ENCODE results near the gene KANSL1L. TPM values are rescaled to one million over a fixed set of nuclear protein-coding genes. Genes with fewer than 3 reads are reported as not detected.
"Not testable (repeated sequence)": the region's sequence is repeated elsewhere in the genome, so short reads cannot be mapped to it uniquely, and the experiment has no call there.

The KANSL1L gene
- polyA plus RNA-seq, 2 donors, result 2.7 to 3.0 TPM

DNA sequence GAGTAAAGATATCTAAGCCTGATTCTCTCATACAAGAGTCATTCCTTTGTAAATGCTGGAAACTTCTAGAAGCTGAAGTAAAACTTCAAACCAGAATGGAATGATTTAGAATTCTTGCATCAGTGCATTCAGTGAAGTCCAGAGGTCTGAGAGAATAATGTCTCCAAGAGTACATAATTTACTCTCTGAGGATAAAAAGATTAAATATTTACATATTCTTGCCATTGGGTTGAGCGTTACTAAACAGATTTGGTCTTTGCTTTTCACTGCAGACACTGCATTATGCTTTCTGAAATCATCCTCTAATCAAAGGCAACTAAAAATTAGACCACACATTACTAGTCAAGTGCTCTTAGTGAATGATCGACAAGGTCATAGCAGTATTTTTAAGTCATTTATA is 26.5 kb upstream of the KANSL1L start:
- H3K27ac ChIP-seq (ENCODE audit: low read depth in 2 of 2, low read length in 1 of 2), result no peak overlapping the region
- H3K27me3 ChIP-seq (ENCODE audit: control insufficient read depth in 1 of 2, insufficient read depth in 2 of 2, low read length in 2 of 2), result no peaks in the 10 kb centered on the region
- H3K4me1 ChIP-seq (ENCODE audit: control insufficient read depth in 2 of 2, insufficient read depth in 2 of 2, low read length in 1 of 2), result no peaks in the 10 kb centered on the region
- H3K36me3 ChIP-seq (ENCODE audit: control insufficient read depth in 2 of 2, insufficient read depth in 2 of 2, low read length in 1 of 2), result no peaks in the 10 kb centered on the region
- no peaks in the 10 kb centered on the region for H3K9me3 ChIP-seq (ENCODE audit: control insufficient read depth in 2 of 2, insufficient read depth in 1 of 2, low read depth in 1 of 2, low read length in 1 of 2)
- H3K4me3 ChIP-seq (ENCODE audit: low read depth in 1 of 2, low read length in 2 of 2), result no peak overlapping the region
- 57 to 59% methylated on average over 2 of the region's 2 CpGs for WGBS, 2 donors

DNA sequence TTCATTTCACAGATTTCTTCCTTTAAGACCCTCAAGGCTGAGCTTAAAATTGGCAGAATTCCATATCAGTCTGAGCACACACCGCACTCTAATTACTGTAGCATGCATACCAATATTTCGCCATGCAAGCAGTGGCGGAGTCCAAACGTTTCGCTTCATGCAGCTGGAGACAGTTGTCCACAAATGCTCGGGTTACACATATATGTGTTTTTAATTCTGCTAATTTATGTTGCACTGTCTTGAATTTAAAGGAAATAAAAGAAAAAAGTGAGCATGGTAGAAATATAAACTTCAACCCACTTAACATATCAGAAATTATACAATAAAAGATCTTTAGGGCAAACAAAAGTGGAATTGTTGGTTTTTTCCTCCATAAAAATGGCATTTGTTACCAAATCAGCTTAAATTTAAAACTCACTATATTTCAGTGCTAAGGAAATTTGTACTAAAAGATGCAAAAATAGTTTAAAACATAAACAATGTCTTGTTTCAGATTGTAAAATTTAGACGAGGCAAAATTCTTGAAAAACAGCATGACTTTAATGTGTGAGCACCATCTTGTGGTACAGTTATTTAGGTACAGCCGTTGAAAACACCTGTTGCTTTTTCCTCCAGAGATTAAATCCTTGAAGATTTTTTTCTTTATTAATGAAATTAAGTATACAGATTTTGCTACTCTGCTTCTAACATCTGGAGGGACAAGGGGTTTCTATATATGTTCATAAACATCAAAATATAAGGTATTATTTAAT is 24.1 kb upstream of the KANSL1L start:
- no peaks in the 10 kb centered on the region for H3K36me3 ChIP-seq (ENCODE audit: control insufficient read depth in 2 of 2, insufficient read depth in 2 of 2, low read length in 1 of 2)
- H3K27ac ChIP-seq (ENCODE audit: low read depth in 2 of 2, low read length in 1 of 2), result no peak overlapping the region
- H3K9me3 ChIP-seq (ENCODE audit: control insufficient read depth in 2 of 2, insufficient read depth in 1 of 2, low read depth in 1 of 2, low read length in 1 of 2), result no peaks in the 10 kb centered on the region
- no peaks in the 10 kb centered on the region for H3K4me1 ChIP-seq (ENCODE audit: control insufficient read depth in 2 of 2, insufficient read depth in 2 of 2, low read length in 1 of 2)
- no peaks in the 10 kb centered on the region for H3K27me3 ChIP-seq (ENCODE audit: control insufficient read depth in 1 of 2, insufficient read depth in 2 of 2, low read length in 2 of 2)
- H3K4me3 ChIP-seq (ENCODE audit: low read depth in 1 of 2, low read length in 2 of 2), result no peak overlapping the region
- 30 to 36% methylated on average over 8 of the region's 8 CpGs for WGBS, 2 donors

DNA sequence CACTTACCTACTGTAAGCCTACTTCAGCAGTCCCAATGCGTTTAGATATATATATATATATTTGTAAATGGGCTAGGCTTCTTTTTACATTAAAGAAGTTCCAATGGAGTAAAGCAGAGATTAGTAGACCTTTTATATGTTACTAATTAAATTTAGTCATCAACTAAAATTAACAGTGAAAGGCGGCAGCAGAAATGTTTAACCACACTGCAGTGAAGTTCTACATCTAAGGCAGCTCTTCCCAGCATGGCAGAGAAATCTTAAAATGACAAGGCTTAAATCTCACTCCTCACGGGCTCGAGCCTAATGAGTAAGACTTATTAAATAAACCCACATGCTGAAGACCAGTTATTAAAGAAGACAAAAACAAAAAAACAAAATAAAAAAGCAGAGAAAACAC is 19.1 kb upstream of the KANSL1L start:
- Histone ChIP-seq H3K27ac (ENCODE audit: low read depth in 2 of 2, low read length in 1 of 2) (no peak overlapping the region), H3K27me3 (ENCODE audit: control insufficient read depth in 1 of 2, insufficient read depth in 2 of 2, low read length in 2 of 2) (no peaks in the 10 kb centered on the region), H3K9me3 (ENCODE audit: control insufficient read depth in 2 of 2, insufficient read depth in 1 of 2, low read depth in 1 of 2, low read length in 1 of 2) (no peaks in the 10 kb centered on the region), H3K36me3 (ENCODE audit: control insufficient read depth in 2 of 2, insufficient read depth in 2 of 2, low read length in 1 of 2) (no peaks in the 10 kb centered on the region), H3K4me3 (ENCODE audit: low read depth in 1 of 2, low read length in 2 of 2) (no peak overlapping the region), H3K4me1 (ENCODE audit: control insufficient read depth in 2 of 2, insufficient read depth in 2 of 2, low read length in 1 of 2) (no peaks in the 10 kb centered on the region)
- 65 to 88% methylated on average over 4 of the region's 4 CpGs for WGBS, 2 donors

DNA sequence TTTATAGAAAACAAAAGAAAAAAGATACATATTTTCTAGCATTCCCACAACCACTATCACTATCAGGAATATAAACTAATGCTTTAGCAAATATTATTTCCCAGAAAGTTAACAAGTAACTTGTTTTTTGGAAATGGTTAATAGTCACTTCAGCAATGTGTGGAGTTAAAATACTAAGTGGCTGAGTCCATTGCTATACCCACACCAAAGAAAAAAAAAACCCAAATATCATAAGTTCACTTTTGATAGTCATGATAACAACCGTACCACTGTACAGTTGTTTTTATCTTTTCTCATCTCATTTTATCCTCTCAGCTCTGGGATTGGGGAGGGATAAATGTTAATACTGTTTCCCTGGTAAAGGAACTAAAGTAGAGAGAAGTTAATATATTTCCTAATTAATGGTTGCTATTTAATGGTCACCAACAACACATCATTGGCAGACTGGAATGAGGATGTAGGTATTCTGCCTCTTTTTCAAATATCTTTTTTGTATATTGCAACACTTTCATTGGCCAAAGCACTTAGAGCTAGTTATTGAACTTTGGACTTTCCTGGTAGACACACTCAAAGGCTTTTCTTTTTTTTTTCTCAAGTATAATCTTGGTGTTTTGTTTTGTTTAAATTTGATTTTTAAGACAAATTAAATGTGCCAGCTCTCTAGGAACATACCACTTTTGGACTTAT is 18.4 kb upstream of the KANSL1L start:
- H3K36me3 ChIP-seq (ENCODE audit: control insufficient read depth in 2 of 2, insufficient read depth in 2 of 2, low read length in 1 of 2), result no peaks in the 10 kb centered on the region
- H3K4me3 ChIP-seq (ENCODE audit: low read depth in 1 of 2, low read length in 2 of 2), result no peak overlapping the region
- 51 to 62% methylated on average over 1 of the region's 1 CpG for WGBS, 2 donors
- H3K27ac ChIP-seq (ENCODE audit: low read depth in 2 of 2, low read length in 1 of 2), result no peak overlapping the region
- no peaks in the 10 kb centered on the region for H3K4me1 ChIP-seq (ENCODE audit: control insufficient read depth in 2 of 2, insufficient read depth in 2 of 2, low read length in 1 of 2)
- no peaks in the 10 kb centered on the region for H3K27me3 ChIP-seq (ENCODE audit: control insufficient read depth in 1 of 2, insufficient read depth in 2 of 2, low read length in 2 of 2)
- H3K9me3 ChIP-seq (ENCODE audit: control insufficient read depth in 2 of 2, insufficient read depth in 1 of 2, low read depth in 1 of 2, low read length in 1 of 2), result no peaks in the 10 kb centered on the region

DNA sequence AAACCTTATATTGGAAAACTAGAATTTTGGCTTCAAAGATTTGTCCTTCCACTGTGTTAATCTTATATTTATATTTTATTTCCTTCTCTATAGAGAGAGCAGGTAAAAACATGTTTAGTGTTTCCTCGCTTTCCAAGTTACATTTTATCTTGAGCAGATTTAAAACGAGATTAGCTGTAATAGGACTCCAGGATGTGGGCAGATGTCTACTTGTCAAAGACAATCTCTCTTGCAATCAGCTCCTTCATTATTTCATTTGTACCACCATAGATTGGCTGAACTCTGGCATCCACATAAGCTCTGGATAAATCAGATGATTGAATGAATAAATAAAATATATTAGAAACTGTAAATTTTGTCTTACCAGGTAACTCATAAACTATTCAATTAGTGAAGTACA is 17.5 kb upstream of the KANSL1L start:
- Histone ChIP-seq H3K36me3 (ENCODE audit: control insufficient read depth in 2 of 2, insufficient read depth in 2 of 2, low read length in 1 of 2) (no peaks in the 10 kb centered on the region), H3K4me1 (ENCODE audit: control insufficient read depth in 2 of 2, insufficient read depth in 2 of 2, low read length in 1 of 2) (no peaks in the 10 kb centered on the region), H3K27ac (ENCODE audit: low read depth in 2 of 2, low read length in 1 of 2) (no peak overlapping the region), H3K4me3 (ENCODE audit: low read depth in 1 of 2, low read length in 2 of 2) (no peak overlapping the region), H3K9me3 (ENCODE audit: control insufficient read depth in 2 of 2, insufficient read depth in 1 of 2, low read depth in 1 of 2, low read length in 1 of 2) (no peaks in the 10 kb centered on the region), H3K27me3 (ENCODE audit: control insufficient read depth in 1 of 2, insufficient read depth in 2 of 2, low read length in 2 of 2) (no peaks in the 10 kb centered on the region)
- WGBS, 2 donors, result 34 to 38% methylated on average over 2 of the region's 2 CpGs

DNA sequence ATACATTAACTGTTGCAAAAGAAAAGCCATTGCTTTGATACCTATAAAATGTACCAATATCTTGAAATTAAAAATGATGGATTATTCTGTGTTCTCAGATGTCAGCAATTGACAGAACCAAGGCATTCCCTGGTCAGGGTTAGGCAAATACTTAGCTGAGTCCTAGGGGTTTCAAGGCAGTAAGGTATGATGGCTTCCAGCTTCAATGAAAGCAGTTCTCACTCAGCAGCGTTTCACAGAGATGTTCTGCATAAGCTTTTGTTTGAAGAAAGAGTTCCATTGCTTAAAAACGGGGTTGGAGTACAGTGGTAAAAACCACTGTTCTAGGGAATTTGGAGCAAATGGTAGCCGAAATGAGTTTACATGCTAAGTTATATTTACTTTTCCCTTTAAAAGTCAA is 17.0 kb upstream of the KANSL1L start:
- no peaks in the 10 kb centered on the region for H3K9me3 ChIP-seq (ENCODE audit: control insufficient read depth in 2 of 2, insufficient read depth in 1 of 2, low read depth in 1 of 2, low read length in 1 of 2)
- no peaks in the 10 kb centered on the region for H3K4me1 ChIP-seq (ENCODE audit: control insufficient read depth in 2 of 2, insufficient read depth in 2 of 2, low read length in 1 of 2)
- no peaks in the 10 kb centered on the region for H3K36me3 ChIP-seq (ENCODE audit: control insufficient read depth in 2 of 2, insufficient read depth in 2 of 2, low read length in 1 of 2)
- WGBS, 2 donors, result 52 to 61% methylated on average over 3 of the region's 3 CpGs
- no peak overlapping the region for H3K27ac ChIP-seq (ENCODE audit: low read depth in 2 of 2, low read length in 1 of 2)
- no peak overlapping the region for H3K4me3 ChIP-seq (ENCODE audit: low read depth in 1 of 2, low read length in 2 of 2)
- no peaks in the 10 kb centered on the region for H3K27me3 ChIP-seq (ENCODE audit: control insufficient read depth in 1 of 2, insufficient read depth in 2 of 2, low read length in 2 of 2)

DNA sequence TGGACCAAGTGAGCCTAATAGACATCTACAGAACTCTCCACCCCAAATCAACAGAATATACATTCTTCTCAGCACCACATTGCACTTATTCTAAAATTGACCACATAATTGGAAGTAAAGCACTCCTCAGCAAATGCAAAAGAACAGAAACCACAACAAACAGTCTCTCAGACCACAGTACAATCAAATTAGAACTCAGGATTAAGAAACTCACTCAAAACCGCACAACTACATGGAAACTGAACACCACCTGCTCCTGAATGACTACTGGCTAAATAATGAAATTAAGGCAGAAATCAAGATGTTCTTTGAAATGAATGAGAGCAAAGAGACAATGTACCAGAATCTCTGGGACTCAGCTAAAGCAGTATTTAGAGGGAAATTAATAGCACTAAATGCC is 12.7 kb upstream of the KANSL1L start:
- WGBS, 2 donors, result 85 to 89% methylated on average over 1 of the region's 1 CpG
- H3K36me3 ChIP-seq (ENCODE audit: control insufficient read depth in 2 of 2, insufficient read depth in 2 of 2, low read length in 1 of 2); H3K4me1 ChIP-seq (ENCODE audit: control insufficient read depth in 2 of 2, insufficient read depth in 2 of 2, low read length in 1 of 2); H3K27ac ChIP-seq (ENCODE audit: low read depth in 2 of 2, low read length in 1 of 2); H3K4me3 ChIP-seq (ENCODE audit: low read depth in 1 of 2, low read length in 2 of 2); H3K27me3 ChIP-seq (ENCODE audit: control insufficient read depth in 1 of 2, insufficient read depth in 2 of 2, low read length in 2 of 2); H3K9me3 ChIP-seq (ENCODE audit: control insufficient read depth in 2 of 2, insufficient read depth in 1 of 2, low read depth in 1 of 2, low read length in 1 of 2): not testable (repeated sequence)

DNA sequence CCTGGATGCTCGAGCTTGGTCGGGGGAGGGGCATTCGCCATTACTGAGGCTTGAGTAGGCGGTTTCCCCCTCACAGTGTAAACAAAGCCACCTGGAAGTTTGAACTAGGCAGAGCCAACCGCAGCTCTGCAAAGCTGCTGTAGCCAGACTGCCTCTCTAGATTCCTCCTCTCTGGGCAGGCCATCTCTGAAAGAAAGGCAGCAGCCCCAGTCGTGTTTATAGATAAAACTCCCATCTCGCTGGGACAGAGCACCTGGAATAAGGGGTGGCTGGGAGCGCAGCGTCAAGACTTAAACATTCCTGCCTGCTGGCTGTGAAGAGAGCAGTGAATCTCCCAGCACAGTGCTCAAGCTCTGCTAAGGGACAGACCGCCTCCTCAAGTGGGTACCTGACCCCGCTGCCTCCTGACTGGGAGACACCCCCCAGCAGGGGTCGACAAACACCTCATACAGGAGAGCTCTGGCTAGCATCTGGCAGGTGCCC is 10.4 kb upstream of the KANSL1L start:
- H3K4me1 ChIP-seq (ENCODE audit: control insufficient read depth in 2 of 2, insufficient read depth in 2 of 2, low read length in 1 of 2); H3K36me3 ChIP-seq (ENCODE audit: control insufficient read depth in 2 of 2, insufficient read depth in 2 of 2, low read length in 1 of 2); H3K27me3 ChIP-seq (ENCODE audit: control insufficient read depth in 1 of 2, insufficient read depth in 2 of 2, low read length in 2 of 2); H3K4me3 ChIP-seq (ENCODE audit: low read depth in 1 of 2, low read length in 2 of 2); H3K9me3 ChIP-seq (ENCODE audit: control insufficient read depth in 2 of 2, insufficient read depth in 1 of 2, low read depth in 1 of 2, low read length in 1 of 2); H3K27ac ChIP-seq (ENCODE audit: low read depth in 2 of 2, low read length in 1 of 2): not testable (repeated sequence)
- 48 to 60% methylated on average over 12 of the region's 12 CpGs for WGBS, 2 donors

DNA sequence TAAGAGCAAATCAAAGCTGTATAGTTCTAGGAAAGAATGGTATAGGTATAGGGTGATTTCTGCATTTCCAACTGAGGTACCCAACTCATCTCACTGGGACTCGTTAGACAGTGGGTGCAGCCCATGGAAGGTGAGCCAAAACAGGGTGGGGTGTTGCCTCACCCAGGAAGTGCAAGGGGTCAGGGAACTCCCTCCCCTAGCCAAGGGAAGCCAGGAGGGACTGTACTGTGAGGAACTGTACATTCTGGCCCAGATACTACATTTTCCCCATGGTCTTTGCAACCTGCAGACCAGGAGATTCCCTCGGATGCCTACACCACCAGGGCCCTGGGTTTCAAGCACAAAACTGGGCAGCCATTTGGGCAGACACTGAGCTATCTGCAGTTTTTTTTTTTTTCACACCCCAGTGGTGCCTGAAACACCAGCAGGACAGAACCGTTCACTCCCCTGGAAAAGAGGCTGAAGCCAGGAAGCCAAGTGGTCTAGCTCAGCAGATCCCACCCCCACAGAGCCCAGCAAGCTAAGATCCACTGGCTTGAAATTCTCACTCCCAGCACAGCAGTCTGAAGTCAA is 9.9 kb upstream of the KANSL1L start:
- WGBS, 2 donors, result 57 to 59% methylated on average over 3 of the region's 3 CpGs
- not testable (repeated sequence) for H3K4me3 ChIP-seq (ENCODE audit: low read depth in 1 of 2, low read length in 2 of 2); H3K36me3 ChIP-seq (ENCODE audit: control insufficient read depth in 2 of 2, insufficient read depth in 2 of 2, low read length in 1 of 2); H3K4me1 ChIP-seq (ENCODE audit: control insufficient read depth in 2 of 2, insufficient read depth in 2 of 2, low read length in 1 of 2); H3K27me3 ChIP-seq (ENCODE audit: control insufficient read depth in 1 of 2, insufficient read depth in 2 of 2, low read length in 2 of 2); H3K9me3 ChIP-seq (ENCODE audit: control insufficient read depth in 2 of 2, insufficient read depth in 1 of 2, low read depth in 1 of 2, low read length in 1 of 2); H3K27ac ChIP-seq (ENCODE audit: low read depth in 2 of 2, low read length in 1 of 2)

Measured in esophagus (tissue), 2 donors.